Measurements from ENCODE around the gene KRT38.
A peak's percentile ranks its signal among the peaks of the same experiment; 100 is the strongest.

The KRT38 gene

GRCh38 chr17:41413982-41414381, 26.8 kb downstream of the KRT38 start:
- no peak overlapping the region for H3K4me3 ChIP-seq (ENCODE audit: low read depth, low read length)
- no peak for DNase-seq (ENCODE audit: low read depth)
- no peak for TF ChIP-seq CTCF (IDR thresholded peaks at IDR 0.05; ENCODE audit: control insufficient read depth, extremely low read depth, insufficient read depth)

GRCh38 chr17:41413353-41413957, 27.3 kb downstream of the KRT38 start:
- no peak for TF ChIP-seq CTCF (IDR thresholded peaks at IDR 0.05; ENCODE audit: control insufficient read depth, extremely low read depth, insufficient read depth)
- DNase-seq (ENCODE audit: low read depth) = peak; percentile 10
- H3K4me3 ChIP-seq (ENCODE audit: low read depth, low read length) = no peak overlapping the region

- H3K4me3 ChIP-seq (ENCODE audit: low read depth, low read length) = no peak overlapping the region
- DNase-seq (ENCODE audit: low read depth) = no peak
- no peak for TF ChIP-seq CTCF (IDR thresholded peaks at IDR 0.05; ENCODE audit: control insufficient read depth, extremely low read depth, insufficient read depth)
Observed at GRCh38 chr17:41411072-41411840, 29.5 kb downstream of the KRT38 start.

- TF ChIP-seq CTCF (IDR thresholded peaks at IDR 0.05; ENCODE audit: control insufficient read depth, extremely low read depth, insufficient read depth) = no peak
- no peak for DNase-seq (ENCODE audit: low read depth)
- H3K4me3 ChIP-seq (ENCODE audit: low read depth, low read length) = no peak overlapping the region
Observed at GRCh38 chr17:41407226-41407625, 33.6 kb downstream of the KRT38 start.

- H3K4me3 ChIP-seq (ENCODE audit: low read depth, low read length) = no peak overlapping the region
- TF ChIP-seq CTCF (IDR thresholded peaks at IDR 0.05; ENCODE audit: control insufficient read depth, extremely low read depth, insufficient read depth) = 0 out of 2 replicates have a peak, but pooled peaks have one; percentile 14
- no peak for DNase-seq (ENCODE audit: low read depth)
Observed at GRCh38 chr17:41406205-41406604, 34.6 kb downstream of the KRT38 start.

- TF ChIP-seq CTCF (IDR thresholded peaks at IDR 0.05; ENCODE audit: control insufficient read depth, extremely low read depth, insufficient read depth) = no peak
- no peak overlapping the region for H3K4me3 ChIP-seq (ENCODE audit: low read depth, low read length)
- DNase-seq (ENCODE audit: low read depth) = no peak
Observed at GRCh38 chr17:41404024-41404671, 36.6 kb downstream of the KRT38 start.
